Subcutaneous adipose tissue (tissue), 4 donors: ENCODE data around the gene AGPAT4. TPM values are rescaled to one million over a fixed set of nuclear protein-coding genes. Genes with fewer than 3 reads are reported as not detected.

Source experiments
- total RNA-seq, 4 donors: library from RNA; depleted of rRNA; stranded (reverse); fragments of >200 nt; gene quantifications; one replicate each; pipeline ENCODE4 v1.1.0, GENCODE V29; 2016
- TF ChIP-seq, protein P1 (sequence below): fragments of 450-650 bp; IDR thresholded peaks from one replicate; pipeline ENCODE4 v1.5.1; 2016; ENCODE audit warnings: low read depth, mild to moderate bottlenecking, control low read depth, antibody characterized with exemption, moderate library complexity

Gene AGPAT4
- total RNA-seq, 4 donors from 2014 or later = 5.1 to 18.5 (median 7.6) TPM

DNA sequence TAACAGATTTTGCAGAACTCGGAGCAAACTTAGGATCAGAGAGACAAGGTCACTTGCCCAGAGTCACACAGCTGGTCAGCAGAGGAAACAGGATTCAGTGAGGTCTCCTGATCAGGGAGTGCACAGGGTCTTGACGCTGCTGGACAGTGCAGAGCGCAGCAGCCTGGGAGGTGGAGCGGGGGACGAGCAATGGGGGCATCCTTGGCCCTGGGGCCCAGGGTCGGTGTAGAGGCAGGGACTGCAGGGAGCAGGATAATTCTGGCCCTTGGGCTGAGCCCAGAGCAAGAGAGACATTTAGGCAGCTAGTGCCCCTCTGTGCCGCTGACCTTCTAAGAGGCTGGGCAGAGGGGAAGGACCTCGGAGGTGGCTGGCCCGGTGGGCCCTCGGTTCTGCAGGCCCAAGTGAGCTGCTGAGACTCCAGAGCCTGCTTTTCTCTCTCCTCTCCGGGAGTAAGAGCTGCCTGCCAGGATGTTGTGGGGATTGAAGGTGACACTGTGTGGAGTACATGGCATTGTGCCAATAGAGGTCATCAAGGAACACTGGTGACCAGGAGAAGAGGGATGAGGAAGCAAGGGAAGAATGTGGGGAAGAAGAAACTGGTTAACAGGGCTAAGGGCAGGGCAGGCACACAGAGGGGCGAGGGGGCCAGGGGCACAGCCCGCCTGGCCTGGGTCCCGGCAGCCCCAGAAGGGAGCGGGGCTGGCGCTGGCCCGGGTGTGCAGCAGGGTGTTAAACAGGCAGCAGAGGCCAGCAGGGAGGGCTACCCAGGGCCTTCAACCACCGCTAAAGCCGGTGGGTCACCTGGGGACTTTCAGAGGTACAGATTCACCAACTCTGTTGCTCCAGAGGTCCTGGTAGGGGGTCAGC, 122.0 kb downstream of the AGPAT4 start:
- TF ChIP-seq, protein P1, sequence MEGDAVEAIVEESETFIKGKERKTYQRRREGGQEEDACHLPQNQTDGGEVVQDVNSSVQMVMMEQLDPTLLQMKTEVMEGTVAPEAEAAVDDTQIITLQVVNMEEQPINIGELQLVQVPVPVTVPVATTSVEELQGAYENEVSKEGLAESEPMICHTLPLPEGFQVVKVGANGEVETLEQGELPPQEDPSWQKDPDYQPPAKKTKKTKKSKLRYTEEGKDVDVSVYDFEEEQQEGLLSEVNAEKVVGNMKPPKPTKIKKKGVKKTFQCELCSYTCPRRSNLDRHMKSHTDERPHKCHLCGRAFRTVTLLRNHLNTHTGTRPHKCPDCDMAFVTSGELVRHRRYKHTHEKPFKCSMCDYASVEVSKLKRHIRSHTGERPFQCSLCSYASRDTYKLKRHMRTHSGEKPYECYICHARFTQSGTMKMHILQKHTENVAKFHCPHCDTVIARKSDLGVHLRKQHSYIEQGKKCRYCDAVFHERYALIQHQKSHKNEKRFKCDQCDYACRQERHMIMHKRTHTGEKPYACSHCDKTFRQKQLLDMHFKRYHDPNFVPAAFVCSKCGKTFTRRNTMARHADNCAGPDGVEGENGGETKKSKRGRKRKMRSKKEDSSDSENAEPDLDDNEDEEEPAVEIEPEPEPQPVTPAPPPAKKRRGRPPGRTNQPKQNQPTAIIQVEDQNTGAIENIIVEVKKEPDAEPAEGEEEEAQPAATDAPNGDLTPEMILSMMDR = no peak

DNA sequence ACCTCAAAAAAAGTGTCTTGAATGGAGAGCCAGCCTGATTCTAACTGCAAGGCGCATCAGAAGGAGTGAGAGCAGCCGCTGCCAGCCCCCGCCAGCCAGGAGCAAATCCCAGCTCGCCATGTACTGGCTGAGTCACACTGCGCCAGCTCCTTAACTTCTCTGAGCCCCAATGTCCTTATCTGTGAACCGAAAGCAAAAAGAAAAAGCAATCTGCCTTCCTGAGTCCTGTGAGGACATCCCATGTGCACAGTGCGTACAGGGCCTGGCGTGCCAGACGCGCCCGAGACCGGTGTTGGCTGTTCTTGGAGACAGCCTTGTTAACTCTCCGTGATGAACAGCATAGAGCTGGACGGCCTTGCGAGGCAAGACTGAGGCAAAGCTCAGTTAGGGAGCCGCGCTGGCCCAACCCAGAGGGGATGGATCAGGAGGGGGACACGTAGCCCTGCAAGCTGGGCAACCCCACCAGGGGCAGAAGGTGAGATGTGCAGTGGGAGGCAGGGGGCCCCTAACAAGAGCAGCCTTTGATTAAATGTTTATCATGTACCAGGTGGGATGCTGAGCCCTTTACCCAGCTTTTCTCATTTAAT, 122.7 kb downstream of the AGPAT4 start:
- TF ChIP-seq, protein P1 = no peak

GRCh38 chr6:161150566-161150965, 123.3 kb downstream of the AGPAT4 start:
- TF ChIP-seq, protein P1 = no peak

GRCh38 chr6:161150136-161150535, 123.7 kb downstream of the AGPAT4 start:
- TF ChIP-seq, protein P1 = no peak

- TF ChIP-seq, protein P1 = no peak
Observed at GRCh38 chr6:161143663-161144430, 130.0 kb downstream of the AGPAT4 start.

DNA sequence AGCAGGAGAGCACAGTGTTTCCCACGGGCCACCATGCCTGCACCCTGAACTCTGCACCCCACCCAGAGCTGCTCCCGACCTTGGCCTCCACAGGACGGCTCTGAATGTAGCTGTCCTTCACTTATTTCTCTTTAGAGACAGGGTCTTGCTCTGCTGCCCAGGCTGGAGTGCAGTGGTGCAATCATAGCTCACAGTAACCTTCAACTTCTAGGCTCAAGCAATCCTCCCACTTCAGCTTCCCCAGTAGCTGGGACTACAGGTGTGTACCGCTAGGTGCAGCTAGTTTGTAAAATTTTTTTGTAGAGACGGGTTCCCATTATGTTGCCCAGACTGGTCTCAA, 130.9 kb downstream of the AGPAT4 start:
- TF ChIP-seq, protein P1 = no peak

DNA sequence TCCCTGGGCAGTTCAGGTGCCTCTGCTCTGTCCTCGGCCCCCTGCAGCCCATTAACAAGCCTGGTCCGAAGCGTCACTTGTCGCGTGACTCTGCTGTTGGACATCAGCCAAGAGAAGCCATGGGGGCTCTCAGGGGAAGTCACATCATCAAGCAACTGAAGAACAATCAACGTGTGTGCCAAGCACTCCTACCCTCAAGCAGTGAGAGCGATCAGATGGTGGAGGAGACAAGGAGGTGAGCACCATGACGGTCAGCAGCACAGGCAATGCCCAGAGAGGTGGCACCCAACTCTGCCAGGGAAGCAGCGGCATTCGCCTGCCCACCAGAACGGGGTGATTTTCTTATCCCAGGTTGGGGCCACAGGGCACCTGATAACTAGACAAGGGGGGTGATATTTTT, 132.7 kb downstream of the AGPAT4 start:
- TF ChIP-seq, protein P1 = no peak
